Astrocyte (in vitro differentiated cells and primary cell): Measurements from ENCODE around the gene KRT77. TPM values are rescaled to one million over a fixed set of nuclear protein-coding genes. Genes with fewer than 3 reads are reported as not detected.

Experiments used
- DNase-seq: peaks from one replicate; pipeline ENCODE4 v3.0.0-alpha.2; 2010; ENCODE audit warnings: low read depth
- FAIRE-seq: peaks from 2 replicates; lab custom pipeline; 2011; peaks lifted over from hg19 to GRCh38; lab: Jason Lieb, UNC
- H2AFZ ChIP-seq: 2 replicates; pipeline ENCODE4 v1.6.0; 2012; ENCODE audit warnings: low read depth, low read length, inconsistent platforms
- H3K27ac ChIP-seq: 2 replicates; pipeline ENCODE4 v1.5.1; 2011; ENCODE audit warnings: low read depth, low read length, inconsistent platforms
- H3K27me3 ChIP-seq: 2 replicates; pipeline ENCODE4 v1.6.0; 2011; ENCODE audit warnings: low read length, inconsistent platforms; ENCODE audit not compliant: insufficient read depth
- H3K36me3 ChIP-seq: 2 replicates; pipeline ENCODE4 v1.5.1; 2011; ENCODE audit warnings: low read length, inconsistent platforms; ENCODE audit not compliant: insufficient read depth
- H3K4me1 ChIP-seq: 2 replicates; pipeline ENCODE4 v1.5.1; 2011; ENCODE audit warnings: low read length, inconsistent platforms; ENCODE audit not compliant: insufficient read depth
- H3K4me2 ChIP-seq: 2 replicates; pipeline ENCODE4 v1.6.0; 2012; ENCODE audit warnings: low read length, inconsistent platforms
- H3K4me3 ChIP-seq: 2 replicates; pipeline ENCODE4 v1.5.1; 2011; ENCODE audit warnings: low read depth, mild to moderate bottlenecking, low read length, inconsistent platforms; ENCODE audit not compliant: insufficient read depth
- H3K79me2 ChIP-seq: 2 replicates; pipeline ENCODE4 v1.6.0; 2012; ENCODE audit warnings: mild to moderate bottlenecking, low read length, inconsistent platforms; ENCODE audit not compliant: insufficient read depth
- H3K9ac ChIP-seq: 2 replicates; pipeline ENCODE4 v1.6.0; 2012; ENCODE audit warnings: mild to moderate bottlenecking, low read length, inconsistent platforms
- H3K9me3 ChIP-seq: 2 replicates; pipeline ENCODE4 v1.5.1; 2012; ENCODE audit warnings: low read depth, mild to moderate bottlenecking, low read length, inconsistent platforms; ENCODE audit not compliant: insufficient read depth
- H4K20me1 ChIP-seq: 2 replicates; pipeline ENCODE4 v1.6.0; 2012; ENCODE audit warnings: low read length, inconsistent platforms; ENCODE audit not compliant: insufficient read depth
- H3K27ac Mint-ChIP-seq: one replicate; pipeline ENCODE4 v1.8.0; 2021; ENCODE audit warnings: mild to moderate bottlenecking, mixed read lengths; ENCODE audit not compliant: unreplicated experiment
- H3K27me3 Mint-ChIP-seq: one replicate; pipeline ENCODE4 v1.8.0; 2021; ENCODE audit warnings: low read depth, mixed read lengths; ENCODE audit not compliant: unreplicated experiment
- H3K36me3 Mint-ChIP-seq: one replicate; pipeline ENCODE4 v1.8.0; 2021; ENCODE audit warnings: low read depth, mixed read lengths; ENCODE audit not compliant: unreplicated experiment
- H3K4me1 Mint-ChIP-seq: one replicate; pipeline ENCODE4 v1.8.0; 2021; ENCODE audit warnings: low read depth, mixed read lengths; ENCODE audit not compliant: unreplicated experiment
- H3K4me3 Mint-ChIP-seq: one replicate; pipeline ENCODE4 v1.8.0; 2021; ENCODE audit warnings: mild to moderate bottlenecking, moderate library complexity, mixed read lengths; ENCODE audit not compliant: unreplicated experiment
- H3K9me3 Mint-ChIP-seq: one replicate; pipeline ENCODE4 v1.8.0; 2021; ENCODE audit warnings: mild to moderate bottlenecking, mixed read lengths; ENCODE audit not compliant: unreplicated experiment
- CTCF ChIP-seq: IDR thresholded peaks from 2 replicates; pipeline ENCODE4 v1.5.1; 2011; ENCODE audit warnings: low read depth, mild to moderate bottlenecking, inconsistent platforms, low read length, moderate library complexity; ENCODE audit not compliant: insufficient read depth
- EZH2 ChIP-seq: IDR thresholded peaks from 2 replicates; pipeline ENCODE4 v1.6.1; 2012; ENCODE audit warnings: mild to moderate bottlenecking, low read length, inconsistent platforms; ENCODE audit not compliant: insufficient read depth
- total RNA-seq: library from RNA; stranded (reverse); gene quantifications from 2 replicates; pipeline ENCODE4 v1.2.1, GENCODE V29; 2021

Gene KRT77
- total RNA-seq, 1 donor from 2014 or later: not detected

DNA sequence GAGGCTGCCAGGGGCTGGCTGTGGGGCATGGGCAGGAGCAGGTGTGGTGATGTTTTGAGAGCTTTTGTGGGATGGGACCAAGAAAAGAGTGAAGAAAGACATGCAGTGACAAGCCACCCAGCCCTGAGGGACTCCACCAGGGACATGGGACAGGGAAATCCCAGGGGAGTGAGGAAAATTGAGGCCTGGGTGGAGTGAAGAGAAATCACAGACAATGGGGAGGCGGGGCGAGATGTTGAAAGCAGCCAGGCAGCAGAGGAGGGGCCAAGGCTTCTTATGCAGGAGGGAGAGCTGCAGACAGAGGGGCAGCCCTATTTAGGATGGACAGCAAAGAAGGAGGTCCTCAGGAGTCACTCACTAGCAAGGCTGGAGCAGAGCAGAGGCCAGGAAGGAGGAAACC is 18.9 kb downstream of the KRT77 start:
- H3K9ac ChIP-seq: no peak overlapping the region
- H4K20me1 ChIP-seq: no peaks in the 10 kb centered on the region
- Mint-ChIP-seq H3K4me3 (no peak overlapping the region), H3K27me3 (peaks cover 88% of the 10 kb centered on the region), H3K36me3 (no peaks in the 10 kb centered on the region), H3K9me3 (peaks cover 3% of the 10 kb centered on the region), H3K4me1 (peaks cover 6% of the 10 kb centered on the region), H3K27ac (no peak overlapping the region)
- DNase-seq: no peak
- FAIRE-seq: no peak
- H3K79me2 ChIP-seq: no peaks in the 10 kb centered on the region
- H2AFZ ChIP-seq: no peak overlapping the region
- H3K36me3 ChIP-seq: no peaks in the 10 kb centered on the region
- H3K27me3 ChIP-seq: peaks cover 29% of the 10 kb centered on the region
- H3K4me2 ChIP-seq: no peak overlapping the region
- H3K27ac ChIP-seq: no peak overlapping the region
- H3K9me3 ChIP-seq: no peaks in the 10 kb centered on the region
- H3K4me1 ChIP-seq: no peaks in the 10 kb centered on the region
- TF ChIP-seq EZH2 (no peak), CTCF (no peak)
- H3K4me3 ChIP-seq: no peak overlapping the region

GRCh38 chr12:52683575-52684300 is 19.6 kb downstream of the KRT77 start:
- Mint-ChIP-seq H3K27me3 (peaks cover 87% of the 10 kb centered on the region), H3K4me3 (no peak overlapping the region), H3K4me1 (peaks cover 6% of the 10 kb centered on the region), H3K27ac (no peak overlapping the region), H3K36me3 (no peaks in the 10 kb centered on the region), H3K9me3 (peaks cover 3% of the 10 kb centered on the region)
- no peak overlapping the region for H3K4me2 ChIP-seq
- H4K20me1 ChIP-seq: no peaks in the 10 kb centered on the region
- no peak overlapping the region for H3K4me3 ChIP-seq
- H3K9me3 ChIP-seq: no peaks in the 10 kb centered on the region
- H3K4me1 ChIP-seq: no peaks in the 10 kb centered on the region
- H3K27me3 ChIP-seq: peaks cover 28% of the 10 kb centered on the region
- DNase-seq: no peak
- no peak overlapping the region for H3K27ac ChIP-seq
- H3K79me2 ChIP-seq: no peaks in the 10 kb centered on the region
- no peak overlapping the region for H3K9ac ChIP-seq
- no peaks in the 10 kb centered on the region for H3K36me3 ChIP-seq
- FAIRE-seq: no peak
- no peak for TF ChIP-seq EZH2
- no peak for TF ChIP-seq CTCF
- no peak overlapping the region for H2AFZ ChIP-seq

- Histone ChIP-seq H3K27me3 (peaks cover 30% of the 10 kb centered on the region), H3K9ac (no peak overlapping the region), H3K4me3 (no peak overlapping the region), H3K9me3 (no peaks in the 10 kb centered on the region), H2AFZ (no peak overlapping the region), H3K79me2 (no peaks in the 10 kb centered on the region), H3K4me1 (no peaks in the 10 kb centered on the region), H3K36me3 (no peaks in the 10 kb centered on the region), H4K20me1 (no peaks in the 10 kb centered on the region), H3K4me2 (no peak overlapping the region), H3K27ac (no peak overlapping the region)
- TF ChIP-seq CTCF (no peak), EZH2 (no peak)
- no peaks in the 10 kb centered on the region for H3K36me3 Mint-ChIP-seq
- no peak overlapping the region for H3K4me3 Mint-ChIP-seq
- no peak for DNase-seq
- peaks cover 87% of the 10 kb centered on the region for H3K27me3 Mint-ChIP-seq
- peaks cover 4% of the 10 kb centered on the region for H3K4me1 Mint-ChIP-seq
- no peak overlapping the region for H3K27ac Mint-ChIP-seq
- H3K9me3 Mint-ChIP-seq: peaks cover 3% of the 10 kb centered on the region
- no peak for FAIRE-seq
These were observed 20.3 kb downstream of the KRT77 start for GRCh38 chr12:52682938-52683574.
